HFF-Myc (cell line): ENCODE data around the gene TYW1.
A peak's percentile ranks its signal among the peaks of the same experiment; 100 is the strongest.
"Not testable (repeated sequence)": the region's sequence is repeated elsewhere in the genome, so short reads cannot be mapped to it uniquely, and the experiment has no call there.

ENCODE experiments used
- DNase-seq: peaks from one replicate; pipeline ENCODE4 v3.0.0-alpha.2; 2011; ENCODE audit warnings: low read depth; ENCODE audit errors: extremely low read depth
- H3K4me3 ChIP-seq: replicated peaks from 2 replicates; pipeline ENCODE4 v1.5.1; 2011; ENCODE audit warnings: low read depth, mild to moderate bottlenecking, control low read depth, low read length
- TF ChIP-seq, protein P1 (sequence below): IDR thresholded peaks from 2 replicates; pipeline ENCODE4 v1.5.1; 2012; ENCODE audit warnings: mild to moderate bottlenecking, low read depth, low read length, control low read depth; ENCODE audit errors: missing control alignments

Gene TYW1

GRCh38 chr7:67163285-67163684 is 166.7 kb downstream of the TYW1 start:
- H3K4me3 ChIP-seq, DNase-seq: not testable (repeated sequence)

DNA sequence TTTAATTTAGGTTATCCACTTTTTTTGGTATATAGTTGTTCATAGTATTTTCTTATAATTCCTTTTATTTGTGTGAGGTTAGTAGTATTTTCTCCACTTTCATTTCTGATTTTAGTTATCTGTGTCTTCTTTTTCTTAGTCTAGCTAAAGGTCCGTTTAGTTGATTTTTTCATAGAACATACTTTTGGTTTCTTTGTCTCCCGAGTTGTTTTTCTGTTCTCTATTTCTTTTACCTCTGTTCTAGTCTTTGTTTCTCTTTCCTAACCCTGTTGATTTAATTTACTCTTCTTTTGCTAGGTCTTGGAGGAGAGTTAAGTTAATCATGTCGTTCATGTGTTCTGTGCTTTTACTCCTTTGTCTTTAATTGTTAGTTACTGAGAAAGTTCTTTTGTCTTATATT is 174.5 kb downstream of the TYW1 start:
- not testable (repeated sequence) for H3K4me3 ChIP-seq, DNase-seq

DNA sequence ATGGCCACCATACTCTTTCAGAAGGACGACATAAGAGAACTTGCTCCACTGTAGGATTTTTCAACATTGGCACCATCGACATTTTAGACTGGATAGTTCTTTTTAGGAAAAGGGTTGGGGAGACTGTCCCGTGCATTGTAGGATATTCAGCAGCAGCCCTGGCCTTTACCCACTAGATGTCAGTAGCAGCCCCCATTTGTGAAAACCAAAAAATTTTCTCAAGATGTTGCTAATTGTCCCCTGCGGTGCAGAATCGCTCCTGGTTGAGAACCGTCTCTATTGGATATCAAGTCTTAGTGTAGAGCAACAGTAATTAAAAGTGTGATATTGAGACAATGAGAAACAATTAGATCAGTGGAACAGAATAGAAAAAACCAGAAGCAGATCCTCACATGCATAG is 180.1 kb downstream of the TYW1 start:
- not testable (repeated sequence) for DNase-seq, H3K4me3 ChIP-seq
- TF ChIP-seq, protein P1, sequence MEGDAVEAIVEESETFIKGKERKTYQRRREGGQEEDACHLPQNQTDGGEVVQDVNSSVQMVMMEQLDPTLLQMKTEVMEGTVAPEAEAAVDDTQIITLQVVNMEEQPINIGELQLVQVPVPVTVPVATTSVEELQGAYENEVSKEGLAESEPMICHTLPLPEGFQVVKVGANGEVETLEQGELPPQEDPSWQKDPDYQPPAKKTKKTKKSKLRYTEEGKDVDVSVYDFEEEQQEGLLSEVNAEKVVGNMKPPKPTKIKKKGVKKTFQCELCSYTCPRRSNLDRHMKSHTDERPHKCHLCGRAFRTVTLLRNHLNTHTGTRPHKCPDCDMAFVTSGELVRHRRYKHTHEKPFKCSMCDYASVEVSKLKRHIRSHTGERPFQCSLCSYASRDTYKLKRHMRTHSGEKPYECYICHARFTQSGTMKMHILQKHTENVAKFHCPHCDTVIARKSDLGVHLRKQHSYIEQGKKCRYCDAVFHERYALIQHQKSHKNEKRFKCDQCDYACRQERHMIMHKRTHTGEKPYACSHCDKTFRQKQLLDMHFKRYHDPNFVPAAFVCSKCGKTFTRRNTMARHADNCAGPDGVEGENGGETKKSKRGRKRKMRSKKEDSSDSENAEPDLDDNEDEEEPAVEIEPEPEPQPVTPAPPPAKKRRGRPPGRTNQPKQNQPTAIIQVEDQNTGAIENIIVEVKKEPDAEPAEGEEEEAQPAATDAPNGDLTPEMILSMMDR, result peak; percentile 13

- DNase-seq, result peak; percentile 2
- H3K4me3 ChIP-seq, result not testable (repeated sequence)
Measured at GRCh38 chr7:67178915-67179688, 182.5 kb downstream of the TYW1 start.

GRCh38 chr7:67182956-67183750 is 186.5 kb downstream of the TYW1 start:
- DNase-seq, result not testable (repeated sequence)

DNA sequence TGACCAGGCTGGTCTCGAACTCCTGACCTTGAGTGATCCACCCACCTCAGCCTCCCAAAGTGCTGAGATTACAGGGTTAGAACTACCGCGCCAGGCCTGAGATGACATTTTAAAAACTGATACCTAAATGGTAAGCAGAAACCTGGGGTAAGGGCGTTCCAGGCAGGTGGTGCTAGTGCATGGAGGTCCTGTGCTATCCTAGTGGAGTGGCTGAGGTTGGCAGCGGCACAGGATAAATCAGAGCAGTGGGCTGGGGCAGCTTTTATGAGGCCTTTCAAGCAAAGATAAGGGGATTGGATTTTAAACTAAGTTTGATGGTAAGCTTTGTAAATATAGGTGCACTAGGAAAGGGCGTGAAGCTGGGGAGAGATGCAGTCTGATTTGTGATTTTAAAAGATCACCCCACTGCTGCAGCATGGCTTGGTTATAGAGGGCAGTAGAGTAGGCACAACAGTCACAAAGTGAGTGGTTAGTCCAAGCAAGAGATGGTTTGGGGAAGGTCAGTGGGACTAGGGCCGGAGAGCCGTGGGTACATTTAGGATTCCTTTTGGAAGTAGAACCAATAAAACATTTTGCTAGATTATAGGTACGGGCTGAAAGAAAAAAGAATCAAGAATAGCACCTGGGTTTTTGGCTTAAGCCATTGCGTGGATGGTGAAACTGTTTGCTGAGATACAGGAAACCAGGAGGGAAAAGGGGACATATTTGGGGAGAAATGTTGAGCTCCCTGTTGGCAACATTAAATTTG is 188.5 kb downstream of the TYW1 start:
- DNase-seq, H3K4me3 ChIP-seq: not testable (repeated sequence)

More at GRCh38 chr7:67182956-67183750, 186.5 kb downstream of the TYW1 start:
- H3K4me3 ChIP-seq, result not testable (repeated sequence)

GRCh38 chr7:67185660-67186129 is 189.1 kb downstream of the TYW1 start:
- DNase-seq, H3K4me3 ChIP-seq: not testable (repeated sequence)

DNA sequence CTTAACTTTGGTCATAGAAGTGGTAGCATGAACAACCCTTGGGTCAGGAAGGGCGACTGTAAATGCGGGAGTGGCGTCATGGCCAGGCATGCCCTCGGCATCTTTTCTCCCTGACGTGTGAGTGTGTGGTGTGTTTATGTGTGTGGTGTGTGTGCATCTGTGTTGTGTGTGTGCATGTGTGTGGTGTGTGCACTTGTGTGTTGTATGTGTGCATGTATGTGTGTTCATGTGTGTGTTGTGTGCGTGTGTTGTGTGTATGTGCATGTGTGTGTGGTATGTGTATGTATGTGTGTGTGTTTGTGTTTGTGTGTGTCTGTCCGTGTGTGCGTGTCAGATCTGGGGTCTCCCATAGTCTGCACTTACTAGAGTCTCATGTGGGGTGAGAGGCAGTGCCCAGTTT is 192.5 kb downstream of the TYW1 start:
- DNase-seq, H3K4me3 ChIP-seq: not testable (repeated sequence)

DNA sequence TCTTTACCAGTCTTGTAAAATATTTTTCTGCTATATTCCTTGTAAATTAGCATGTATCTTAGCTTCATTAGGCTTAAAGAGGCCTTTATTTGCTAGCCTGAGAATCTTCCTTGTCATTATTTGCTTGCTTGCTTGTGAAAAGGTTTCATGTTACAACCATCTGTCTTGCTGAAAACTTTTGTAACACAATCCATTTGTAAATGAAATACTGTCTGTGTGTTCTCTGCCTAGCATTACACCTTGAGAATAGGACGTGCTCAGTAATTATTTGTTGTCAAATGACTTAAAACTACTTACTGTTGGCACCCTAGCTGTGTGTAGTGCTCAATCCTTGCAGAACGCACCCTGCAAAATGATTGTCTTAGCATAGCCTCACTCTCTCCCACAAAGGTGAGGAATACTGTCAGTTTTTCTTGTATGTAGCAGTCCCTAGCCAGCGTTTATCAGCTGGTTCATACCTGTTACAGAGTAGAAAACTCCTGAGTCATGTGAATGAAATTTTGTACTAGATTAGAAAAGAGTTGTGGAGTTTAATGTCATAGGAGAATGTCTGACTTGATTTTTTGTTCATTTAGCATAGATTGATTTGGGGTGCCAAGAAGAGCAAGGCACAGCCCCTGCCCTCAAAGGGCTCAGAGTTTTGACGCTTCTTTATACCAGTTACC is 193.3 kb downstream of the TYW1 start:
- DNase-seq, H3K4me3 ChIP-seq: not testable (repeated sequence)

- not testable (repeated sequence) for H3K4me3 ChIP-seq, DNase-seq
Measured at GRCh38 chr7:67191002-67191720, 194.5 kb downstream of the TYW1 start.

- not testable (repeated sequence) for DNase-seq, H3K4me3 ChIP-seq
Measured at GRCh38 chr7:67192123-67192702, 195.6 kb downstream of the TYW1 start.

DNA sequence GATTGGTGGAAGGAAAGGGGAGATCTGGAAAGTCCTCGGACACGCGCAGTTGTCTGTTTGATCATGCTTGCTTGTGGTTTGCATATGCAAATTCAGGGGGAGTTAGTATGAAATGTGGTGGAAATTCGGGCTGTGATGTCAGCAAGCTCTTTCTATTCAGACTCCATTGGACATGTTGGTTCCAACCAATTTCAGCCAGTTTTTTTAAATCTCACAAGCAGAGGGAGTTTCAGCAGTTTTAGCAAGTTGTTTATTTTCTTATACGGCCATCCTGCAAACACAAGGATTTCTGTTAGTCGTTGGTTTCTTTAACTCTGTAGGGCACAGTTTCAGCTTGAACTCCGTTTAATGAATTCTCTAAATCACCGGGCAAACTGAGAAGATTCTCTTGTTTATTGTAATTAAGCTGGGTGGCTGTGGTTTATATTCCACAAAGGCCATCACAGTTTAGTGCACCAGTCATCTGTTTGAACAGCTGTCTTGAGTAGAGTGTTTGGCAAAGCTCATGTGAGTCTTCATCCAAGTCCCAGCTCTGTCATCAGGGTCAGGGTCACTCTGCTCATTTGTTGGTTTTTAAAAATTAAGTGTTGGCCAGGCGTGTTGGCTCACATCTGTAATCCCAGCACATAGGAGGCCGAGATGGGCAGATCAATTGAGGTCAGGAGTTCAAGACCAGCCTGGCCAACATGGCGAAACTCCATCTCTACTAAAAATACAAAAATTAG is 196.4 kb downstream of the TYW1 start:
- peak; percentile 16 for DNase-seq

DNA sequence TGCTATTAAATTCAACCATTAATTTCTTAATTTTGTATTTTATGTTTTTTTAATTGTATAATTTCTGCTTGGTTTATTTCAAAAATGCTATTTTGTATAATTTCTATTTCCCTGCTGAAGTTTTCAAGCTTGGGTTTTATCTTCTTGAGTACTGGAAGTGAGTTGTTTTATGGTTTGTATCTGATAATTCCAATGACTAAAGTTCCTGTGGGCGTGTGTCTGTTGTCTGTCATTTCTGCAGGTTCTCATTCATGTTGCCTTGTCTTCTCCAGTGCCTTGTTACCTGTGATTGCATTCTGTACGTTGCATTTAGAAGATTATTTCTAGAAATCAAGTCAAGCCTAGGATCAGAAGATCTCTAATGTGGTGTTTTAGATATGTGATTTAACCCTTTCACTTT is 199.5 kb downstream of the TYW1 start:
- DNase-seq, H3K4me3 ChIP-seq: not testable (repeated sequence)

More for the DNA sequence above, 196.4 kb downstream of the TYW1 start:
- not testable (repeated sequence) for H3K4me3 ChIP-seq

GRCh38 chr7:67198865-67199526 is 202.4 kb downstream of the TYW1 start:
- not testable (repeated sequence) for DNase-seq, H3K4me3 ChIP-seq

DNA sequence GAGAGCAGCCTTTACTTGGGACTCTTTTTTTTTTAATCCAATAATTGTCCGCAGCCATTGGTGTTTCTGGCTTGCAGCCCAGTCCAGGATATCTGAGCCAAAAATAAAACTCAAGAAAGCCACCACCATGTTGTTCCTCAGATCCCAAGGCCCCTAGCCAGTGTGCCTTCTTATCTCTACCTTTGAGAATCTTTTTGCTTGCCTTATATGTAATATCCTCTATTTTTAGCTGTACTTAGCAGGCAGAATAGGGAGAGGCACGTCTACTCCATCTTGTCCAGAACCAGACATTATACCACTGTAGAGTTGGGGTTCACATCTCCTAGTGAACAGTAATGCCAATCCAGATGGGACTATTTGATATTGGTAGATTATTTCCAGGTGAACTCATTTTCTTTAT is 209.1 kb downstream of the TYW1 start:
- not testable (repeated sequence) for DNase-seq

More for the DNA sequence above, 209.1 kb downstream of the TYW1 start:
- H3K4me3 ChIP-seq, result not testable (repeated sequence)
